Neural cell (in vitro differentiated cells): ENCODE measurements around the gene DCTN3. TPM values are rescaled to one million over a fixed set of nuclear protein-coding genes. Genes with fewer than 3 reads are reported as not detected.
"Not testable (repeated sequence)": the region's sequence is repeated elsewhere in the genome, so short reads cannot be mapped to it uniquely, and the experiment has no call there.

ENCODE experiments used
- H2AFZ ChIP-seq: fragments of 200-600, 300-800 bp; sonication (generic), shearing (Covaris generic); 2 replicates; pipeline ENCODE4 v1.6.0; 2014; ENCODE audit warnings: low read depth, mild to moderate bottlenecking, antibody characterized with exemption, low read length, moderate library complexity
- H3F3A ChIP-seq: fragments of 200-600 bp; shearing (Covaris generic); 2 replicates; pipeline ENCODE4 v1.6.1; 2016; ENCODE audit warnings: mild to moderate bottlenecking, moderate library complexity, mixed read lengths, antibody characterized with exemption, low read length; ENCODE audit not compliant: insufficient read depth, poor library complexity, severe bottlenecking
- H3K27ac ChIP-seq: fragments of 200-600, 300-800 bp; sonication (generic), shearing (Covaris generic); 2 replicates; pipeline ENCODE4 v1.5.1; 2014; ENCODE audit warnings: mild to moderate bottlenecking, low read length, moderate library complexity
- H3K27me3 ChIP-seq: fragments of 300-800, 200-600 bp; sonication (generic), shearing (Covaris generic); 2 replicates; pipeline ENCODE4 v1.6.0; 2014; ENCODE audit warnings: mild to moderate bottlenecking, low read depth, low read length, moderate library complexity; ENCODE audit not compliant: insufficient read depth
- H3K36me3 ChIP-seq: fragments of 300-800, 200-600 bp; sonication (generic), shearing (Covaris generic); 2 replicates; pipeline ENCODE4 v1.5.1; 2014; ENCODE audit warnings: mild to moderate bottlenecking, antibody characterized with exemption, low read length, moderate library complexity; ENCODE audit not compliant: insufficient read depth
- H3K4me2 ChIP-seq: fragments of 300-800, 200-600 bp; sonication (generic), shearing (Covaris generic); 2 replicates; pipeline ENCODE4 v1.6.0; 2014; ENCODE audit warnings: mild to moderate bottlenecking, low read length
- H3K4me3 ChIP-seq: fragments of 300-800, 200-600 bp; sonication (generic), shearing (Covaris generic); 2 replicates; pipeline ENCODE4 v1.5.1; 2014; ENCODE audit warnings: mild to moderate bottlenecking, low read length, moderate library complexity
- H3K79me2 ChIP-seq: fragments of 200-600 bp; shearing (Covaris generic); replicated peaks from 2 replicates; pipeline ENCODE4 v1.6.0; 2014; ENCODE audit warnings: mild to moderate bottlenecking, low read length, moderate library complexity; ENCODE audit not compliant: insufficient read depth
- H3K9ac ChIP-seq: fragments of 300-800, 200-600 bp; sonication (generic), shearing (Covaris generic); 2 replicates; pipeline ENCODE4 v1.6.1; 2016; ENCODE audit warnings: mild to moderate bottlenecking, low read length, mixed read lengths
- H3K9me2 ChIP-seq: fragments of 200-600 bp; shearing (Covaris generic); 2 replicates; pipeline ENCODE4 v1.6.1; 2016; ENCODE audit warnings: mild to moderate bottlenecking, low read length, mixed read lengths; ENCODE audit not compliant: insufficient read depth
- H3K9me3 ChIP-seq: fragments of 200-600, 300-800 bp; sonication (generic), shearing (Covaris generic); 2 replicates; pipeline ENCODE4 v1.6.1; 2016; ENCODE audit warnings: mild to moderate bottlenecking, mixed run types, low read length, moderate library complexity, mixed read lengths
- H4K20me1 ChIP-seq: fragments of 200-600 bp; shearing (Covaris generic); 2 replicates; pipeline ENCODE4 v1.6.1; 2016; ENCODE audit warnings: mild to moderate bottlenecking, mixed run types; ENCODE audit not compliant: insufficient read depth
- CTCF ChIP-seq: fragments of 450-650 bp; IDR thresholded peaks from 2 replicates; pipeline ENCODE4 v1.5.1; 2014; ENCODE audit warnings: antibody characterized with exemption, mild to moderate bottlenecking, moderate library complexity; ENCODE audit not compliant: poor library complexity, severe bottlenecking
- EP300 ChIP-seq: fragments of 450-650 bp; conservative IDR thresholded peaks from 2 replicates; pipeline ENCODE4 v1.6.1; 2014; ENCODE audit warnings: antibody characterized with exemption, mild to moderate bottlenecking, moderate library complexity; ENCODE audit not compliant: poor library complexity, severe bottlenecking
- EZH2 ChIP-seq: fragments of 200-600, 300-800 bp; shearing (Covaris generic), sonication (generic); IDR thresholded peaks from 2 replicates; pipeline ENCODE4 v1.6.1; 2014; ENCODE audit warnings: antibody characterized with exemption, low read length, borderline replicate concordance, mild to moderate bottlenecking; ENCODE audit not compliant: insufficient read depth, poor library complexity, severe bottlenecking
- MXI1 ChIP-seq: fragments of 450-650 bp; conservative IDR thresholded peaks from 2 replicates; pipeline ENCODE4 v1.6.1; 2014; ENCODE audit warnings: antibody characterized with exemption, mild to moderate bottlenecking; ENCODE audit not compliant: poor library complexity, severe bottlenecking
- POLR2AphosphoS5 ChIP-seq: IDR thresholded peaks from 2 replicates; pipeline ENCODE4 v1.6.1; 2012
- RAD21 ChIP-seq: fragments of 450-650 bp; conservative IDR thresholded peaks from 2 replicates; pipeline ENCODE4 v1.6.1; 2014; ENCODE audit warnings: antibody characterized with exemption, mild to moderate bottlenecking, moderate library complexity
- REST ChIP-seq: IDR thresholded peaks from 2 replicates; pipeline ENCODE4 v1.6.1; 2012; ENCODE audit warnings: borderline replicate concordance
- SMC3 ChIP-seq: fragments of 450-650 bp; conservative IDR thresholded peaks from 2 replicates; pipeline ENCODE4 v1.6.1; 2014; ENCODE audit warnings: antibody characterized with exemption, mild to moderate bottlenecking, moderate library complexity; ENCODE audit not compliant: poor library complexity
- TAF1 ChIP-seq: IDR thresholded peaks from 2 replicates; pipeline ENCODE4 v1.6.1; 2012; ENCODE audit warnings: low read depth
- polyA plus RNA-seq: library from polyadenylated mRNA; depleted of rRNA; stranded (reverse); fragments of >200 nt; gene quantifications from 2 replicates; pipeline ENCODE4 v1.2.3, GENCODE V29; 2014

Gene DCTN3
- polyA plus RNA-seq, 1 donor from 2014 or later: 380 TPM

GRCh38 chr9:34644766-34645314 is 24.5 kb upstream of the DCTN3 start:
- no peaks in the 10 kb centered on the region for H3K79me2 ChIP-seq
- H3K36me3 ChIP-seq: no peaks in the 10 kb centered on the region
- H3F3A ChIP-seq: no peaks in the 10 kb centered on the region
- no peak overlapping the region for H3K4me2 ChIP-seq
- H3K9ac ChIP-seq: no peak overlapping the region
- H3K27ac ChIP-seq: no peak overlapping the region
- no peak overlapping the region for H3K4me3 ChIP-seq
- H3K9me3 ChIP-seq: no peaks in the 10 kb centered on the region
- H2AFZ ChIP-seq: no peak overlapping the region
- H3K9me2 ChIP-seq: no peaks in the 10 kb centered on the region
- no peaks in the 10 kb centered on the region for H4K20me1 ChIP-seq
- TF ChIP-seq SMC3 (no peak), MXI1 (no peak), POLR2AphosphoS5 (no peak), RAD21 (no peak), TAF1 (no peak), EZH2 (no peak), CTCF (no peak), REST (no peak), EP300 (no peak)
- no peaks in the 10 kb centered on the region for H3K27me3 ChIP-seq

- H3K9me3 ChIP-seq: no peaks in the 10 kb centered on the region
- H3K4me3 ChIP-seq: no peak overlapping the region
- H3K9me2 ChIP-seq: no peaks in the 10 kb centered on the region
- H3K27ac ChIP-seq: no peak overlapping the region
- H4K20me1 ChIP-seq: no peaks in the 10 kb centered on the region
- TF ChIP-seq MXI1 (no peak), RAD21 (no peak), SMC3 (no peak), TAF1 (no peak), CTCF (no peak), POLR2AphosphoS5 (no peak), EZH2 (no peak), EP300 (no peak), REST (no peak)
- no peaks in the 10 kb centered on the region for H3K36me3 ChIP-seq
- no peak overlapping the region for H2AFZ ChIP-seq
- no peaks in the 10 kb centered on the region for H3F3A ChIP-seq
- H3K27me3 ChIP-seq: no peaks in the 10 kb centered on the region
- no peak overlapping the region for H3K9ac ChIP-seq
- H3K79me2 ChIP-seq: no peaks in the 10 kb centered on the region
- no peak overlapping the region for H3K4me2 ChIP-seq
Observed at GRCh38 chr9:34642679-34643078, 22.4 kb upstream of the DCTN3 start.

- not testable (repeated sequence) for H3K27me3 ChIP-seq, H3K4me3 ChIP-seq, H3K79me2 ChIP-seq, H3K4me2 ChIP-seq, H2AFZ ChIP-seq, H3K9me3 ChIP-seq, H3K9me2 ChIP-seq, H3F3A ChIP-seq, H4K20me1 ChIP-seq, H3K27ac ChIP-seq, H3K9ac ChIP-seq, H3K36me3 ChIP-seq
Observed at GRCh38 chr9:34639322-34639721, 19.0 kb upstream of the DCTN3 start.
